ENCODE measurements around the gene RTL10.

RTL10 gene

DNA sequence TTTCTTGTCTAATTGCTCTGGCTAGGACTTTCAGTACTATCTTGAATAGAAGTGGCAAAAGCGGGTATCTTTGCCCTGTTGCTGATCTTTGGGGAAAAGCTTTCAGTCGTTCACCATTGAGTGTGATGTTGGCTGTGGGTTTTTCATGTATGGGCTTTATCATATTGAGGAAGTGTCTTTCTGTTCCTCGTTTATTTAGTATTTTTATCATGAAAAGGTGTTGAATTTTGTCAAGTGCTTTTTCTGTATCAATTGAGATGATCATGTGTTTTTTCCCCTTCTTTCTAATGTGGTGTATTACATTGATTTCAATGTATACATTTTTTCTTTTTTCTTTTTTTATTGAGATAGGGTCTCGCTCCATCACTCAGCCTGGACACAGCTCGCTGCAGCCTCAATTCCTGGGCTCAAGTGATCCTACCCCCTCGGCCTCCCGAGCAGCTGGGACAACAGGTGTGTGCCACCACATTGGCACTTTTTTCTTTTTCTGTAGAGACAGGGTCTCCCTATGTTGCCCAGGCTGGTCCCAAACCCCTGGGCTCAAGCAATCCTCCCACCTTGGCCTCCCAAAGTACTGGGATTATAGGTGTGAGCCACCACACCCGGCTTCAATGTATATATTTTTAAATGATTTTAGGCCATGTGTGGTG lies 5.3 kb upstream of the RTL10 start:
- no peak for DNase-seq

GRCh38 chr22:19857382-19857781 lies 2.7 kb upstream of the RTL10 start:
- no peak for DNase-seq

DNA sequence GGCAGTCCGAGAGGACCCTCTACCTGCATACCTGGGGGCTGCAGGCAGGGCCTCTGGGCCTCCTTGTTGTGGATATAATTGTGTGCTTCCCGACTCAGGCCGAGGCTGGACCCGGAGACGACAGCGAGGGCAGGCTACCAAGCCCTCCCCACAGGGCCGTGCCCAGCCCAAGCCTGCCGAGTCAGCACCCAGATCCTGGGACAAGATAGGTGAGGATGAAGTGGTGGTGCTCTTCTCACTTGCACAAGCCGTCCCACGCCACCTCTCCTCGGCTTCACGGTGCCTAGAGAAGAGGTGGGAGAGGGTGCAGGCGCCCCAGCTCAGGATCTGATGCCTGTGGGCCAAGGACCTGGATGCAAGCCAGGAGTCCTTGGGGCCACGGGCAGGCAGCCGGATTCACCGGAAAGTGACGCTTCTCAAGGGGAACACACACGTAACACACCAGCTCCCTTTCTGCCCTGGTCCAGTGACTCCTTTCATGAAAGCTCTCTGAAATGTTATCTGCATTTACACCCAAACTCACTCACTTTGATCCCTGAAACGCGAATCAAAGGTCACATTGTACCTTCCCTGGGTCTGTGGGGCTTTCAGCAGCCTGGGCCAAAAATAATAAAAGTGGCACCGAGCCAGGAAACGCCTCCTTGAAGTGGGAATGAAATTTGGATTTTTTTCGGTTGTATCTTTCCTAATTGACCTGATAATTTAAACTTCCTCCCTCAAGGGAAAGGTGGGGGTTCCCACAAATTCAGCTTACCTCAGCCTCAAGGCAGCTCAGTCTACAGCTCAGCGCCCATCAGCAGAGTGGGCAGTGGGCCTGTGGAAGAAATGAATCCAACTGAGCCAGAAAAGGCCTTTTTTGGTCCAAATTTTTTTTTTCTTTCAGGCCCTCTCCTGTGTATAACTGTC lies 1.1 kb upstream of the RTL10 start:
- DNase-seq: peak; percentile 57

GRCh38 chr22:19853879-19854777 lies 546 bp downstream of the RTL10 start:
- no peak for DNase-seq

DNA sequence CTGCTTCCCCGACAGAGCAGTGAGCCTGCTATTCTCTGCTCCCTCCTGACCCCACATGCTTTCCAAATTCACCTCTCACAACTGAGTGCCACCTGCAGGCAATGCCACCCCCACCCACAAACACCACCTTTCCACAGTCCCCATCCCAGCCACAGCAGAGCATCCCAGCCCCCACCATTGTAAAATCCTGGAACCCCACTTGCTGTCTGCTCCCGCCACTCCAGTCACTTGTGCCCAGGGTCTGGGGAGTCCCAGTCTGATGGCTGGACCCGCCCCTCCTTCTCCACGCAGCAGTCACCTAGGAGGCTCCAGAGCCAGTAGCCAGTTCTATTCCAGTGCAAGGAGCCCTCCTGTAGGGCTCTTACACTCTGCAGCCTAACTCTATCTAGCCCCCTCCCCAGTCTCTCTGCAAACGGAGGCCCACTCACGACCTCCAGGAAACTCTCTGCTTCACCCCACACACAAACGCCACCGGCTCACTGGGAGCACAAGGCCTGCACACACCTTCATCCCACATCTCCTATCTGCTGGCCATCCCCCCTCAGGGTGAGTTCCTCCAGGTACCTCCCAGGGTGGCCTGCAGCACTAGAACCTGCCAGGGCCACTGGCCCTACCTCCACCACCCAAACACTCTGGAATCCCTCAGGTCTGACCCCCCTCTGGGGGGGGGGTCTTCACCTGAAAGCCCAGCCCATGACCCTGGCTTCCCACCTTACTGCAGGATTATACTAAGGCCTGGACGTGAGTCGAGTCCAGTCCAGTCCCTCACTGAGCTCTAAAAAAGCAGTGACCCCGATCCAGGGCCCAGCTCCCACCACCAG lies 1.4 kb downstream of the RTL10 start:
- DNase-seq: no peak

DNA sequence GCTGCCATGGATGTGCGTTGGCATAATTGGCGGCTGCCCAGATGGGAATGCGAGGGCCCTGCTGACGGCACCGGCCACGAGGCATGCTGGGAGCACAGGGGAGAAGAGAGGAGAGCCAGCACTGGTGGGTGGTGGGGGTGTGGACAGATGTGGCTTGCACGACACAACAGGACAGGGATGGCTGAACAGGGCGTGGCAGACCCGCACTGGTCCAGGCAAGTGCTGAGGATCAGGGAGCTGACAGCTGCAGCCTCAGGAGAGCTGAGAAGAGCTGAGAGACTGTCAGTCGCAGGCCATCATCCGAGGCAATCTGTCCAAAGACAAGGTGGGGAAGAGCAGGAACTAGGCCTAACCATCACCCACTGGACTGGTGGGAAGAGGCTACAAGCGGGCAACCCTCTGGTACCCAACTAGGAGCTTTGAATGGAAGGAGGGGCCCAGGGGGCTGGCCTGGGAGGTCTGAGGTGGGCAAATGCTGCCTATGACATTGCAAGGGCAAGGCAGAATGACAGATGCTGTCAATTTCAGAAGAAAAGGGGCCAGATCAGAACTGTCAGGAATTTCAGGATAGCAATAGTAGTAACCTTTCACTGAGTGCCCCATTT lies 2.4 kb downstream of the RTL10 start:
- DNase-seq: no peak

- DNase-seq: no peak
Observed at GRCh38 chr22:19851291-19852176, 3.1 kb downstream of the RTL10 start.

- no peak for DNase-seq
Observed at GRCh38 chr22:19850763-19851109, 3.9 kb downstream of the RTL10 start.

GRCh38 chr22:19849835-19850762 lies 4.6 kb downstream of the RTL10 start:
- no peak for DNase-seq

DNA sequence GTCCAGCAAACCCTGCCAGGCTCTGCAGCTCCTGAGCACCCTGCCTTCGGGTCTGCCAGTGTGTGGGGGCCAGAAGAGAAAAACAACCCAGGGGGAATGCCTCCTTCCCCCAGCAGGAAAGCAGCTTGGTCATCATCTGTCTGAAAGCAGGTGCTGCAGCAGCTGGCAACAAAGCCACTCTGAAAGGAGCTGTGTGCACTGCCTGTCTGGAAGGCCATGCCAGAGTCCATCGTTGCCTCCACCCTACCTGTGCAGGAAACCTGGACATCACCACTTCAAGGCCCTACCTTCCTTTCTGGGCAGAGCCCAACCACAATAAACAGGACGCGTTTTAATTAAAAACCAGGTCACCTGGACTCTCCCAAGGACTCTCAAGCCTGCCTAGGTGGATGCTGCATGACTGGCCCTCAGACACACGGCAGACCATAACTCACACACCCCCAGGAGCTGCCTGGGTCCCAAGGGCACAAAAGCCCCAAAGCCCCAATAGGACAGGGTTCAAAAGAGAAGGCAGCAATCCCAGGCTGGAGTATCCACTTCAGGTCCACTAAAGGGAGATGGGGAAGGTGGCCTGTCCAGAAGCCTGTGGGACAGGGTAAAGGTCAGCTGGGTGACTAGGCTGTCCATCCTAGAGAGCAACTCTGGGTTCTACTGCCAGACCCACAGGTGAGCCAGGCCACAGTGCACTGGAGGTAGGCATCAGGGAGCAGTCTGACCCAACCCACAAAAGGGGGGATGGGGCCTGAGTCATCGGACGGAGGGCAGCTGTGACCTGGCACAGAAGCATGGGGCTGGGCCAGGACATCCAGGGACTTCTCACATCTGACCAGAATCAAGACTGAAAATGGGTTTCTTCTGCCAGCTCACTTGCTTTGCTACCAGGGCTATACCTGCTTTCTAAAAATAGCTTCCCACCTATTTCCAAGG lies 6.1 kb downstream of the RTL10 start:
- DNase-seq: no peak

GRCh38 chr22:19847345-19847632 lies 7.4 kb downstream of the RTL10 start:
- DNase-seq: no peak

- DNase-seq: no peak
Observed at GRCh38 chr22:19846620-19847344, 7.9 kb downstream of the RTL10 start.

DNA sequence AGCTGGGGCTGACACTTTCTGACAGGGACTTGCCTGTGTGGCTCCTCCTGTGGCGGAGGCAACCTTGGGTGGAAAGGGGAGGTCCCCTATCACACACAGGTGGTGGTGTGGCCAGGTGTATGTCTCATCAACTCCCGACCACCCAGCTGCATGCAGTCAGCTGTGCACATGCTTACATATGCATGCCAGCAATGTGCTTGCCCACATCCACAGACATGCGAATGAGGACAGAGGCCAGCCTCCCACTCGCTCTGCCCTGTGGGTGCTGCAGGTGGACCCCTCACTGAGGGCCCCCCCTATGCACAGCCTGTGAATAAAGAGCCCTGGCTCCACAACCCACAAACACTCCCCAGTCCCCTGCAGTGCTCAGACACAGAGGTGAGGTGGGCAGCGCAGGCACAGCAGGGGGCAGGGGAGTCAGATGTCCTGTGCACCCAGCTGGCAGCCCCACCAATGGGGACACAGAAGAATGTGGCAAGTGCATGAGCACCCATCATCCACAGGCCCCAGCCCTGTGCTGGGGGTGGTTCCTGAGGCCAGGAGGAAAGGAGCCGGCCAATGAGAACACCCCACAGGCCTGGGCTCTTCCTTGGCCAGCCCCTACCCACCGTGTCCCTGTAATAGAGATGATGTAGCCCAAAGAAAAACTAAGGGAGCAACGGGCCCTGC lies 9.5 kb downstream of the RTL10 start:
- DNase-seq: no peak

DNA sequence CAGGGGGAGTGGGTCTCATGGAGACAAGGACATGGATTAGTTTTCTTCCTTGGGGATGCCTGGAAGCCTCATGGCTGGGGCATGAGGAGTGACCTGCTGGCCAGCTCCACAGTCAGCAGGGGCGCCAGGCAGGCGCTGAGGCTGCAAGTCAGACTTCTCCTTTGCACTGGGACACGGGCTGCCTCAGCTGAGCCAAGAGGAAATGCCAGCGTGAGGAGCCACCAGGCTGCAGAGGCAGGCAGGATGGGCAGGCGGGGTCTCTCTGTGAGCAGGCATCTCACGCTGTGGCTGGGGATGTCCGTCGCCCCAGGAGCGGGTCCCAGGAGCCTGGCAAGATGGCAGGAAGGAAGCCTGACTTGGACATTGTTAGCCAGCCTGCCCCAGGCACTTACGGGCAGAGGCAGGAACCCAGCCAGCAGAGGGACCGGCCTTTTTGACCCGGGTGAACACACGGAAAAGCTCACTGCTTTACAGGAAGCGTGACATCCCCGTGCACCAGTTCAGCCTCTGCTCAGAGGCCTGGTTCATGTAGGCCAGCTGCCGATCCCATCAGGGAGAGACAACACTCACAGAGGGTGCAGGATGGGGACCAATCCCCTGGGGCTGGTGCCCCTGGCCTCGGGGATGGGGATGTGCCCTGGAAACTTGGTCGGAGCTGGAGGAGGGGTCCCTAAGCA lies 10.2 kb downstream of the RTL10 start:
- no peak for DNase-seq

DNA sequence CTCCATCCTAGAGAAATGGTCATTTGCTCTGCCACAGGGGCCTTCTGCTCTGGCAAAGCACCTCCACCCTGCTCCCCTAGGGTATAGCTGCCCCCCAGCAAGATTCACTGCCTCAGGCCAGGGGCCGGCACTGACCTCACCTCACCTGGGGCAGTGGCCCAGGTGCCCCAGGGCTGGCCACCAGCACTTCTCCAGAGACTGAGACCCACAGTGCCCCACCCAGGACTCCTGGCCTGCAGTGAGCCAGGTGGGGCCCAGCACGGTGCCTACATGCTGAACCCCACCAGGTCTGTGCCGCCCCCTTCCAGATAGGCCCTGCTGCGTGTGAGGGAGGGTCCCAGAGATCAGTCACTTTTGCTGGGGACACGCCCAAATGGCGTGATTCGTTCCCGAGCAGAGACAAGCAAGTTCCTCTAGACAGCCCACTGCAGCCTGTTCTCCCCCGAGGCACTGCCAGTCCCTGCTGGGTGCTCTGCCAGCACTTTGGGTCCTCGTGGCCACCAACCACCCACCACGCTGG lies 10.8 kb downstream of the RTL10 start:
- no peak for DNase-seq

DNA sequence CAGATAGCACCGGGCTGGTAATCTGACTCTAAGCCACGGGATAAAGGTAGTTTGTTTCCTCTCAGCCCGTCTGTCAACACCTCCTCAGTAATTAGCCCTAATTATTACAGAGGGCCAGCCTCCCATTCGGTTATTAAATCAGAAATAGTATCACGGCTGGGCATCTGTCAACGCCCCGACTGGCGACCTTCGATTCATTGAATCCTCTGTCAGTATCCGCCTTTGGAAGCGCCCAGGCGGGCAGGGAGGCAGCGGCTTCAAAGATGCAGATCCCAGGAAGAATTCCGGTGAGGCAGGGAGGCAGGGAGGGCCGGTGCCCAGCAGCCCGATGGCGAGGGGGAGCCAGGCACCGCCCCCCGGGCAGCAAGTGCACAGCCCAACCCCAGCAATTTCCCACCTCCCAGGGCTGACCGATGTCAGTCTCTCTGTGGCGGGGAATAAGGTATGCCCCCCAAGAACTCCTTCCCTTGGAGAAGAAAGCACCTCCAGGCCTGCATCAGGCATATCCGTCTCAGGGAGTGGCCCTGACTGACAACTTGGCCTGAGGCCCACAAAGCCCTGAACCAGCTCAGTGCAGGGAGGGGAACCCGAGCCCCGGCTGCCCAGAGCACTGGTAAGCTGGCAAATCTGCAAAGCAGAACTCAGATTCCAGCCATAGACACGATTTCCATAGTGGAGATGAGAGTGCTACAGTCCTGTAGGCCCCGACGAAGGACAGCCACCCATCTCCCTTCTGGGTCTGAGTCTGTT lies 11.4 kb downstream of the RTL10 start:
- DNase-seq: peak; percentile 21

All from NCI-H1436 (cell line).